ENCODE measurements around the gene YARS1. TPM values are rescaled to one million over a fixed set of nuclear protein-coding genes. Genes with fewer than 3 reads are reported as not detected.

The YARS1 gene
- 67.1 to 102 TPM (median 75.5 TPM) in 5 replicates for total RNA-seq (2022; extraction: Qiagen RNA extraction; ENCODE audit: low read depth)

DNA sequence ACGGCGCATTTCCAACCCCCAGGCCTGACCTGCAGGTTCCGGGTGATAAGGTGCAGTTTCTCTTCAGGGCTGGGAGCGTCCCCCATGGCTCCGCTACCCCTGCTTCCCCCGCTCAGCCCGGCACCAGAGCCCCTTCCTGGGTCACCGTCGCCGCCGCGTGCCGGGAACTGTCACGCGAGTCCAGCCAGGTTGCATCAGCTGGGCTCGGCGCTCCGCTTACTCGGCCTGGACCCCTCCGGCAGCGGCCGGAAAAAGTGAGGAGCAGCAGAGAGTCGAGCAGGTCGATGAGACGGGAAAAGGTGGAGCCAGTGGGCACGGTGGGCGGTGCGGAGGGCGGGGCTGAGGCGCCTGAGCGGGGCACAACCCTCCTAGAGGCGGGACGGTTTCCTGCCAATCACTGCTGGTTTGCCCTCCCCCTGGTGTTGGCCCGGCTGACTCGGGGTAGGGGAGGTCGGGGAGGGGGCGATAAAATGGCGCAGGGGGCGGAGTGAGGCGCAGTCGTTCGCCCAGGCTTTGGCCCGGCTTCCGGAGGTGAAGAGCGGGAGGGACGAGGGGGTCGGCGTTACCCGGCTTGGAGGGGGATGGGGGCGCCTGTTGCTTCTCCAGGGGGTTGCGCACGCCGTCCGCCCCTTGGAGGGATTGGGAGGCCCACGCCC lies at the start of gene YARS1, which contains the start of gene S100PBP:
TSS of gene YARS1 (minus strand) at position 200 of the 656 bp plus-strand sequence. CDS start at position 86, 114 bp downstream.
TSS of gene S100PBP (plus strand) at position 495 of the 656 bp plus-strand sequence. CDS start 8,447 bp downstream, outside the sequence.

Other genes with a start within 250 kb of the YARS1 start
- gene ZBTB8OS, start 166.8 kb downstream of the YARS1 start, total RNA-seq (2022; extraction: Qiagen RNA extraction; ENCODE audit: low read depth), result 37.5 to 53.6 TPM (median 40.1 TPM) in 5 replicates
- 77.2 to 96.8 TPM (median 83.4 TPM) in 5 replicates for gene RBBP4, start 166.2 kb downstream of the YARS1 start, total RNA-seq (2022; extraction: Qiagen RNA extraction; ENCODE audit: low read depth)
- 7.7 to 16.2 TPM (median 10.3 TPM) in 5 replicates for gene SYNC, start 114.6 kb downstream of the YARS1 start, total RNA-seq (2022; extraction: Qiagen RNA extraction; ENCODE audit: low read depth)
- gene S100PBP, start 295 bp upstream of the YARS1 start, total RNA-seq (2022; extraction: Qiagen RNA extraction; ENCODE audit: low read depth), result 14.1 to 15.8 TPM (median 15.2 TPM) in 5 replicates
- gene FNDC5, start 53.6 kb upstream of the YARS1 start, total RNA-seq (2022; extraction: Qiagen RNA extraction; ENCODE audit: low read depth), result 0.47 to 0.71 TPM (median 0.54 TPM) in 5 replicates
- 0.22 to 0.51 TPM (median 0.28 TPM) in 5 replicates for gene HPCA, start 69.1 kb upstream of the YARS1 start, total RNA-seq (2022; extraction: Qiagen RNA extraction; ENCODE audit: low read depth)
- 24.1 to 45.7 TPM (median 44.5 TPM) in 5 replicates for gene TMEM54, start 84.0 kb upstream of the YARS1 start, total RNA-seq (2022; extraction: Qiagen RNA extraction; ENCODE audit: low read depth)
- 22.4 to 25.0 TPM (median 23.7 TPM) in 5 replicates for gene RNF19B, start 147.5 kb upstream of the YARS1 start, total RNA-seq (2022; extraction: Qiagen RNA extraction; ENCODE audit: low read depth)
- 141 to 178 TPM (median 155 TPM) in 5 replicates for gene AK2, start 219.5 kb upstream of the YARS1 start, total RNA-seq (2022; extraction: Qiagen RNA extraction; ENCODE audit: low read depth)